GM19025 (cell line): ENCODE data around the gene BNIP5.

ENCODE experiments used
- ATAC-seq: cut with Tn5 transposase; IDR thresholded peaks from one replicate; pipeline ENCODE4 v1.9.1; 2021; ENCODE audit warnings: mild to moderate bottlenecking, low read depth, moderate library complexity; ENCODE audit not compliant: unreplicated experiment

Gene BNIP5

DNA sequence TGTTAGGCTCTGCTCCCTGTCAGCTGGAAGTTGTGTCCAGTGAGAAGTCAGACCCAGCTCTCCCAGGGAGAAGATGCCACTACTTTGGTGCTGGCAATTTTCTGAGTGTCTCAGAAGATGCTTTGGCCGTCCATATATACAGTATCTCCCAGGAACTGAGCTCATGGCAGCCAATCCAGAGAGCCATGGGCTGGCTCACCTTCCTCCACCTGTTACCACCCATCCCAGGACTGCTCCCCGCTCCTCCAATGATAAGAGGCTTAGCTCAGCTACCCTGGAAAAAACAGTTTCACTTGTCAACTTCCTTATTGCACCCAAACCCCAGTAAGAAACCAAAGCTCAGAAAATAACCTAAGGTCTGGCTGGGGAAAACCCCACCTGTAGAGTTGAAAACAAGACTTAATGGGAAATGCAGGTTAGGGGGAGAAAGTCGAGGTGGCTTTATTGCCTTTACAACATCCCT is at the start of gene BNIP5:
Gene BNIP5 (minus strand): TSS at position 110 of the 463 bp plus-strand sequence. CDS start 6,198 bp downstream, outside the sequence.
- no peak for ATAC-seq

GRCh38 chr6:36384095-36384494 is 47.4 kb upstream of the BNIP5 start:
- ATAC-seq: no peak

DNA sequence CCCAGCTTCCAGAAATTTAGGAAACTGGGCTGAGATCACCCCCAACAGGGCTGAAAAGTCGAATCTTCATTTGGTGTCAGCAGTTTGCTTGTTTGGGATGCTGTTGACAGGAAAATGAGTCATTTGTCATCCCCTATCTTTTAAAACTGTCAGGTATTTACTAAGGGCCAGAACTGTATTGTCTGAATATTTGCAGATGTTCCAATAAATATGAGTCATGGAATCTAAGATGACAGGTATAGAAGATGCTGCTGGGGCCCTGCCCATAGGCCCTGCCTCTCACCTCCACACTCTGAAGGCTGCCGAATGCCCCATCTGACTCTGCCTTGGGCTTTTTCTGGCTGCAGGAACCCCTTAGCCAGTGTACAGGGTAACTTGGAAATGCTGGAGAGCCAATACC is 46.9 kb upstream of the BNIP5 start:
- ATAC-seq: no peak

- no peak for ATAC-seq
Observed at GRCh38 chr6:36382976-36383375, 46.3 kb upstream of the BNIP5 start.

GRCh38 chr6:36381502-36382389 is 45.1 kb upstream of the BNIP5 start:
- no peak for ATAC-seq

- no peak for ATAC-seq
Observed at GRCh38 chr6:36380166-36380565, 43.5 kb upstream of the BNIP5 start.

- no peak for ATAC-seq
Observed at GRCh38 chr6:36378936-36379335, 42.2 kb upstream of the BNIP5 start.

DNA sequence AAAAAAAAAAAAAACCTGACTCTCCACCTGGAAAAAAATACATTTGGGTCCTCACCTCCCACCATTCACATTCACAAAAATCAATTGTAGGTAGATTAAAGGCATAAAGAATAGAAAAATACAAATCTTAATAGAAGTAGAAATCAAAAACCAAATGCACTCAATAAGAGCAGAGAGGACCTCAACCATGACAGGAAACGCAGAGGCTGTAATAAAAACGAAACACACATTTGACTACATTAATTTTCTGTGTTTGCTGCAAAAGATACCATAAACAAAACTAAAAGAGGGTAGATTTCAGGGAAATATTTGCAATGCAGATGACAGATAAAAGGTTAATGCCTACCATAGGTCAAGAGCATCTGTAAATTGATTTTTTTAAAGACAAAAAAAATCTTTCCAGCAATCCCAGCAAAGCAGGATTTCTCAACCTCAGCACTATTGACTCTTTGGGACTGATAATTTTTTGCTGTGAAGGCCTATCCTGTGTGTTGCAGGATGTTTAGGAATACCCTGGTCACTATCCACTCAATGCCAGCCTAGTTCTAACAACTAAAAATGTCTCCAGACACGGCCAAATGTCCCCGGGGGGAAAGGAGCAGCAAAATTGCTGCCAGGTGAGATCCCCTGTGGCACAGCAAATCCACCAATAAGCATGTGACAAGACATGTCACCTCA is 41.7 kb upstream of the BNIP5 start:
- no peak for ATAC-seq

DNA sequence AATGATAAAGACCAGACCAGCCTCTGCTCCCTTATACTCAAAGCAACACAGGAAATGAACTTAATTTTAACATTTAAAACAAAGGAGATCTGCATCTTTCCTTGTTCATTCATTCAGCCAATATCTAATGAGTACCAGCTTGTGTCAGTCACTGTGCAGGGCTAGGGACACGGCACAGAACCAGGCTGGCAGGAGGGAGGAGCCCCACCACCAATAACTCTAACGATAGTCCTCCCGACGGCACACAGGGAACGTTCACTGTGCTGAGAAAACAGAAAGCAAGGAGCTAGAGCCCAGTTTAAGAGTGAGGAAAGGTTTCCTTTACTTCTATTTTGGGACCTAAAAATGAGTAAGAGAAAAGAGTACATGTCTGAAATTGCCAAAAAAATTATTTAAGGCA is 40.9 kb upstream of the BNIP5 start:
- no peak for ATAC-seq

DNA sequence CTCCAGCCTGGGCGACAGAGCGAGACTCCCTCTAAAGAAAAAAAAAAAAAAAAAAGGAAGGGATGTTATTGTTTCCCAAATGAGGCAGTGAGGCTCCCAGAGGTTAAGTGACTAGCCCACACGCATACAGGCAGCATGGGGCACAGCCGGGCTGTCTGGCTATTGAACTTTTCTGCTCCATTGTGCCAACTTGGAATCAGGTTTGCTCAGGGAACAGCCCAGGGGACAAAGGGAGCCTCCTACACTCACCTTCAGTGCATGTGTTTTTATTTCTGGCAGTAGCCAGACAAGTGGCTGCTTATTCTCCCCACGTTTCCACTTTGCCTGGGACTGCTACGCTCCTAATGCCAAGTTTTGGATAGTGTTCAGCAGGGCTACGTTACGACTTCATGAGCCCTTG is 40.1 kb upstream of the BNIP5 start:
- no peak for ATAC-seq

GRCh38 chr6:36376183-36376582 is 39.5 kb upstream of the BNIP5 start:
- ATAC-seq: no peak

GRCh38 chr6:36375644-36376155 is 39.0 kb upstream of the BNIP5 start:
- ATAC-seq: no peak

DNA sequence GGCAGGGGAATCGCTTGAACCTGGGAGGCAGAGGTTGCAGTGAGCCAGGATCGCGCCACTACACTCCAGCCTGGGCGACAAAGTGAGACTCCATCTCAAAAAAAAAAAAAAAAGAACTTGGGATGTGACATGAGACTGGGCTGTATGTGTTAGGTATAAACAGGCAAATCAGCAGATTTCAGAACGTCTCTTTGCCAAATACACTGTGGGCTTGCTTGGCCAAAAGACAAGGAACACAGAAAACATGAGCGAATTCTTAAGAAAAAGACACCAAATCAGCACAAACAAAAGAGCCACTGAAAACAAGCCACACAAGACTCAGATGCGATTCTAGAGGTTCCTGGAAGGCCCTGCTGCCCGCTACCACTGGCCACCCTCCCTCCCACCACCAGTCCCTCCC is 38.3 kb upstream of the BNIP5 start:
- no peak for ATAC-seq

DNA sequence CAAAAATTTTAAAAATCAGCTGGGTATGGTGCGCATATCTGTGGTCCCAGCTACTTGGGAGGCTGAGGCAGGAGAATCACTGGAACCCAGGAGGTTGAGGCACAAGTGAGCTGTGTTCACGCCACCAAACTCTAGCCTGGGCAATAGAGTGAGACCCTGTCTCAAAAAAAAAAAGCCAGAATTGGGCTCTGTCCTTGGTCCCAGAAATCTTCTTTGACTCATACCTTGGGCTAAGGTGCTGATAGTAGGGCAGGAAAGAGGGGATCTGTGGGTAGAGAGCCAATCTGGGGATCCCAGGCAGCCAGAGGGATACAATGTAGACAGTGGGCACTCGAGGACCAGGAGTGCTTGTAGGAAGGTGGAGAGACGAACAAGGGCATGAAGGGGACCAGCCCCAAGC is 37.5 kb upstream of the BNIP5 start:
- no peak for ATAC-seq

- no peak for ATAC-seq
Observed at GRCh38 chr6:36373368-36374019, 36.8 kb upstream of the BNIP5 start.

DNA sequence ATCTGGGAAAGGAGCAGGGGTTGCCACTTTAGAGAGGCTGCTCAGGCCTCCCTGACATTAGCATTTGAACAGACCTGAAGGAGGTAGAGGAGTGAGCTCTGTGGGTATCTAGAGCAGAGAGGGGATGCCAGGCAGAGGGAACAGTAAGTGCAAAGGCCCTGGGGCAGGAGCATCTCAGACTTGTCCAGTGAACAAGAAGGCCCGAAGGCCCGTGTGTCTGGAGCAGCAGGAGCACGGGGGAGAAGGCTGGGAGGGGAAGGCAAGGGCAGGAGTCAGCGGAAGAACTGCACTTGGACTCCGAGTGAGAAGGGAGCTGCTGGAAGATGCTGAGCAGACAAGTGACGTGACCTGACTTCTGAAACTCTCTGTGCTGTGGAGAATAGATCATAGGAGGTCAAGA is 35.4 kb upstream of the BNIP5 start:
- ATAC-seq: no peak

- no peak for ATAC-seq
Observed at GRCh38 chr6:36371211-36371610, 34.5 kb upstream of the BNIP5 start.

GRCh38 chr6:36370638-36371037 is 34.0 kb upstream of the BNIP5 start:
- ATAC-seq: no peak

DNA sequence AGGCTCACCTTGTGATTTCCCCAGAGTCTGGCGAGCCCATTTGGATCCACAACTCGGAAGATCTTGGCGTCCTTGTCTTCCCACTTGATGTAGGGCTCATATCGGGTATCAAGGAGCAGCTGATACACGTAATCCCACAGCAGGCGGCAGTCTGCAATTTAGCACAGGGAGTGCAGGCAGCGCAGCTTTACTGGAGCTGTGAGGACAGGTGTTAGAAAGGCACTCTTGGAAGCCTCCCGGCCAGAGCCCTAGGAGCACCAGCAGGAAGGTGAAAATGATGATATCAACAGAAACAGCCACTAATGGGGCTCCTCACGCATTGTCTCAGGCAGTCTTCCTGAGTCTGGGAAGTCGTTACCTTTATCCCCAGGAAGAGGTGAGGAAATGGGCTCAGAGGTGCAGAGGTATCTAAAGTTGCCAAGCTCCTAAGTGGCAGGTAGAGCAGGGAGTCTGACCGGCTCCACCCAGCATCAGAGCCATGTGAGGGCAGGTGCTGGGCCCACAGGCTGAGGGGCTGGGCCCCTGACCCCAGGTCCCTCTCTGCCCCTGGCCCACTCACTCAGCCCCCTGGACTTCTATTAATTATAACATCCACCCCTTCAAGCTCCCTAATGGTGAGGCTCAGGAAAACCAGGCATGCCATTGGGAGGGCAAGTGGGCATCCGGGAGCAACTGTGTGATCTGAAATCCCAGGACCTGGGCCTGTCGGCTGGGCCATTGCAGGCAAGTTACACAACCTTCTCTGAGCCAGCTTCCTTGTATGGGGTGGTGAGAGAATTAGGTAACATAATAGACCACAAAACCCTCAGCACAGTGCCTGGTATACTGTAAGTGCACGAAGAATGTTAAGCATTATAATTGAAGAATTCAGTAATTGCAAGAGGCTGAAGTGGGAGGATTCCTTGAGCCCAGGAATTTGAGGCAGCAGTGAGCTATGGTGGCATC is 32.5 kb upstream of the BNIP5 start:
- ATAC-seq: no peak

DNA sequence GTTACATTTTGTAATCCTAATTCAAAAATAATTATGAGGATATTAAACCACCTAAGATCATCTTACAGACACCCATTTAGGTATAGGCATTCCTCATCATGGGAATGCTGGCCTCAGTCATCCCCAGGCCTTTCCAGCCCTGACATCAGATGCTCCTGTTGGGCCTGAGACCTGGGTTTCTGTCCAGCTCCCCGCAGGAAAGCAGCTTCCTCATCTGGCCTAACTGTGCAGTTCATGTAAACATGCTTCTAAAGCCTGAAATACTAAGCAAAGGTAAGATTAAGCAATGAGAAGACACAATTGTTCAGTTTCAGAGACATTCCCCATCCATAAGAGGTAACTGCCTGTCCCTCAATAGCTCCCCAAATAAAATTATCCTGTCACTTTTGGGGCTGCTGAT is 31.7 kb upstream of the BNIP5 start:
- no peak for ATAC-seq
